MCF 10A (cell line): ENCODE data around the gene NRXN3. TPM values are rescaled to one million over a fixed set of nuclear protein-coding genes. Genes with fewer than 3 reads are reported as not detected.

Source experiments
- BruUV-seq: library from RNA; stranded (reverse); fragments of 400-500 nt; replicated peaks from 2 replicates; lab custom pipeline; 2021; lab: Mats Ljungman, UMichigan
- CTCF ChIA-PET: fragments of 300-600 bp; sonication (Branson Sonifier 250); formaldehyde crosslinking; extraction: SDS; loops from one replicate; lab custom pipeline; 2021; ENCODE audit warnings: antibody characterized with exemption, inconsistent platforms; lab: Yijun Ruan, JAX
- POLR2A ChIA-PET: fragments of 300-600, 350-650 bp; sonication (Branson Sonifier 250); formaldehyde crosslinking; extraction: SDS; loops from one replicate; lab custom pipeline; 2020; ENCODE audit warnings: antibody characterized with exemption, inconsistent platforms; lab: Yijun Ruan, JAX
- DNase-seq: peaks from one replicate; pipeline ENCODE4 v3.0.0-alpha.2; 2018; ENCODE audit not compliant: unreplicated experiment
- H3K27ac Mint-ChIP-seq: one replicate; pipeline ENCODE4 v1.8.0; 2022; ENCODE audit warnings: mild to moderate bottlenecking, low read depth, mixed read lengths; ENCODE audit not compliant: unreplicated experiment
- H3K27me3 Mint-ChIP-seq: one replicate; pipeline ENCODE4 v1.8.0; 2022; ENCODE audit warnings: mixed read lengths; ENCODE audit not compliant: insufficient read depth, unreplicated experiment
- H3K36me3 Mint-ChIP-seq: one replicate; pipeline ENCODE4 v1.8.0; 2022; ENCODE audit warnings: mild to moderate bottlenecking, moderate library complexity, mixed read lengths; ENCODE audit not compliant: insufficient read depth, unreplicated experiment
- H3K4me1 Mint-ChIP-seq: one replicate; pipeline ENCODE4 v1.8.0; 2022; ENCODE audit warnings: mixed read lengths; ENCODE audit not compliant: insufficient read depth, unreplicated experiment
- H3K4me3 Mint-ChIP-seq: one replicate; pipeline ENCODE4 v1.8.0; 2022; ENCODE audit warnings: mild to moderate bottlenecking, moderate library complexity, mixed read lengths; ENCODE audit not compliant: unreplicated experiment
- H3K9me3 Mint-ChIP-seq: one replicate; pipeline ENCODE4 v1.8.0; 2022; ENCODE audit warnings: mixed read lengths; ENCODE audit not compliant: unreplicated experiment
- CTCF ChIP-seq: fragments of 200-600 bp; IDR thresholded peaks from one replicate; pipeline ENCODE4 v1.8.0; 2022; ENCODE audit warnings: antibody characterized with exemption, mild to moderate bottlenecking; ENCODE audit not compliant: unreplicated experiment
- intact Hi-C: fragments of 100-400 bp; cut with micrococcal nuclease; formaldehyde crosslinking; loops from 2 replicates; pipeline ENCODE4 v1.14.1; 2022
- total RNA-seq: library from RNA; stranded (reverse); gene quantifications from 2 replicates; pipeline ENCODE4 v1.2.3, GENCODE V29; 2022

NRXN3 gene
- total RNA-seq, 1 experiment from 2014 or later: not detected

GRCh38 chr14:79376557-79376956 is 1206.4 kb downstream of the NRXN3 start:
- Mint-ChIP-seq H3K4me3 (no peak overlapping the region), H3K4me1 (no peaks in the 10 kb centered on the region), H3K27me3 (peaks cover 19% of the 10 kb centered on the region), H3K36me3 (no peaks in the 10 kb centered on the region), H3K27ac (no peak overlapping the region), H3K9me3 (peaks cover 7% of the 10 kb centered on the region)
- intact Hi-C loops: no loop called here
- BruUV-seq: no TSS peak
- POLR2A ChIA-PET: no interaction called here
- CTCF ChIA-PET: no interaction called here
- DNase-seq: no peak
- TF ChIP-seq CTCF: no peak

- no TSS peak for BruUV-seq
- peaks cover 27% of the 10 kb centered on the region for H3K27me3 Mint-ChIP-seq
- CTCF ChIA-PET: no interaction called here
- H3K4me3 Mint-ChIP-seq: no peak overlapping the region
- POLR2A ChIA-PET: interaction anchor here (0.7 kb wide), 1 partner anchor 231 kb away, joined by 3 read pairs; no protein-coding TSS in a partner anchor
- intact Hi-C loops: no loop called here
- H3K27ac Mint-ChIP-seq: no peak overlapping the region
- H3K9me3 Mint-ChIP-seq: peaks cover 7% of the 10 kb centered on the region
- no peak for TF ChIP-seq CTCF
- no peaks in the 10 kb centered on the region for H3K4me1 Mint-ChIP-seq
- H3K36me3 Mint-ChIP-seq: no peaks in the 10 kb centered on the region
- no peak for DNase-seq
Observed at GRCh38 chr14:79378020-79378419, 1207.8 kb downstream of the NRXN3 start.

- no peak for TF ChIP-seq CTCF
- no peak overlapping the region for H3K4me3 Mint-ChIP-seq
- POLR2A ChIA-PET: no interaction called here
- intact Hi-C loops: no loop called here
- CTCF ChIA-PET: interaction anchor here (0.6 to 1.2 kb wide), 4 partner anchors 14 to 687 kb away, joined by 3 to 5 read pairs (median 3); no protein-coding TSS in a partner anchor
- H3K27me3 Mint-ChIP-seq: peaks cover 34% of the 10 kb centered on the region
- H3K4me1 Mint-ChIP-seq: no peaks in the 10 kb centered on the region
- H3K36me3 Mint-ChIP-seq: no peaks in the 10 kb centered on the region
- peaks cover 7% of the 10 kb centered on the region for H3K9me3 Mint-ChIP-seq
- H3K27ac Mint-ChIP-seq: no peak overlapping the region
- BruUV-seq: no TSS peak
- no peak for DNase-seq
Observed at GRCh38 chr14:79379266-79379665, 1209.1 kb downstream of the NRXN3 start.

GRCh38 chr14:79383031-79383430 is 1212.9 kb downstream of the NRXN3 start:
- no peak for TF ChIP-seq CTCF
- BruUV-seq: no TSS peak
- intact Hi-C loops: no loop called here
- H3K27me3 Mint-ChIP-seq: peaks cover 18% of the 10 kb centered on the region
- H3K27ac Mint-ChIP-seq: no peak overlapping the region
- no peaks in the 10 kb centered on the region for H3K36me3 Mint-ChIP-seq
- H3K4me3 Mint-ChIP-seq: no peak overlapping the region
- no peaks in the 10 kb centered on the region for H3K9me3 Mint-ChIP-seq
- H3K4me1 Mint-ChIP-seq: no peaks in the 10 kb centered on the region
- POLR2A ChIA-PET: no interaction called here
- CTCF ChIA-PET: no interaction called here
- DNase-seq: no peak
